Activated B cell treated with CpG ODN at 0.5 μM for 24 hours (primary cell): ENCODE results near the gene LAMC1. TPM values are rescaled to one million over a fixed set of nuclear protein-coding genes. Genes with fewer than 3 reads are reported as not detected.

Experiments
- ATAC-seq: fragments of 200-7000 bp; cut with Tn5 transposase; one replicate; pipeline ENCODE4 v1.10.0; 2021; ENCODE audit warnings: low read depth, mild to moderate bottlenecking, moderate library complexity
- CTCF ChIA-PET: fragments of 350-600 bp; sonication (Branson Sonifier 250); formaldehyde crosslinking; loops from one replicate; lab custom pipeline; 2021; ENCODE audit warnings: antibody characterized with exemption; lab: Charles Lee
- POLR2A ChIA-PET: fragments of 350-600 bp; sonication (Branson Sonifier 250); formaldehyde crosslinking; loops from one replicate; lab custom pipeline; 2021; ENCODE audit warnings: antibody characterized with exemption; lab: Charles Lee
- DNase-seq: peaks from one replicate; pipeline ENCODE4 v3.0.0; 2022
- H3K27ac Mint-ChIP-seq: one replicate; pipeline ENCODE4 v1.8.0; 2020; ENCODE audit warnings: mixed read lengths
- H3K27me3 Mint-ChIP-seq: one replicate; pipeline ENCODE4 v1.8.0; 2021; ENCODE audit warnings: mixed read lengths
- H3K36me3 Mint-ChIP-seq: one replicate; pipeline ENCODE4 v1.8.0; 2021; ENCODE audit warnings: low read depth, mixed read lengths
- H3K4me1 Mint-ChIP-seq: one replicate; pipeline ENCODE4 v1.8.0; 2021; ENCODE audit warnings: mixed read lengths
- H3K4me3 Mint-ChIP-seq: one replicate; pipeline ENCODE4 v1.8.0; 2020; ENCODE audit warnings: mild to moderate bottlenecking, mixed read lengths
- H3K9me3 Mint-ChIP-seq: one replicate; pipeline ENCODE4 v1.8.0; 2020; ENCODE audit warnings: mixed read lengths
- intact Hi-C: fragments of 100-400 bp; cut with micrococcal nuclease; formaldehyde crosslinking; loops from one replicate; pipeline ENCODE4 v1.15.1; 2024
- total RNA-seq: library from RNA; stranded (reverse); gene quantifications from 2 replicates; pipeline ENCODE4 v1.2.3, GENCODE V29; 2022
- TF ChIP-seq, protein P1 (sequence below): fragments of 200-600 bp; IDR thresholded peaks from one replicate; pipeline ENCODE4 v1.8.0; 2022; ENCODE audit warnings: antibody characterized with exemption, mild to moderate bottlenecking

The LAMC1 gene
- total RNA-seq, 1 donor from 2014 or later, result 31.8 TPM

DNA sequence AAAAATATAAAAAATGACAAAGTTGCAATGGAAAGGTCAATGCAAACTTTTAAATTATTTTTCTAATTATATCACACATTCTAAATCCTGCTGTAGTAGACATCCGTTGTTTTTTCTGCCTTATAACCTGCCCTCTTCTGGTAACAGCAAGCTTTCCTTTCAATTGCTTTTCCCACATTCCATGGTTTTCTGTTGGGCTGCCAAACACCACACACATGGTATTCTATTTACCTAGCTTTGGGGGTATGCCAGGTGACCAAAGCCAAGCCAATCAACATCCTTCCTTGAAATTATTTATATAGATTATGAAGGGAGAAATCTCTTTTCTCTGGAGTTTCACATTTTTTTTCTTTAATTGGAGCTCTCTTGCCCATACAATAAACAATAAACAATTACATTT lies 3.4 kb upstream of the LAMC1 start:
- Mint-ChIP-seq H3K4me3 (no peak overlapping the region), H3K4me1 (peaks cover 19% of the 10 kb centered on the region), H3K36me3 (peaks cover 2% of the 10 kb centered on the region), H3K9me3 (no peaks in the 10 kb centered on the region), H3K27me3 (peaks cover 4% of the 10 kb centered on the region), H3K27ac (no peak overlapping the region)
- ChIA-PET POLR2A (interaction anchor here (0.6 kb wide), 1 partner anchor 19 kb away, joined by 3 read pairs; no protein-coding TSS in a partner anchor), CTCF (no interaction called here)
- intact Hi-C loops, result no loop called here
- DNase-seq (no peak), ATAC-seq (no peak)
- TF ChIP-seq, protein P1, sequence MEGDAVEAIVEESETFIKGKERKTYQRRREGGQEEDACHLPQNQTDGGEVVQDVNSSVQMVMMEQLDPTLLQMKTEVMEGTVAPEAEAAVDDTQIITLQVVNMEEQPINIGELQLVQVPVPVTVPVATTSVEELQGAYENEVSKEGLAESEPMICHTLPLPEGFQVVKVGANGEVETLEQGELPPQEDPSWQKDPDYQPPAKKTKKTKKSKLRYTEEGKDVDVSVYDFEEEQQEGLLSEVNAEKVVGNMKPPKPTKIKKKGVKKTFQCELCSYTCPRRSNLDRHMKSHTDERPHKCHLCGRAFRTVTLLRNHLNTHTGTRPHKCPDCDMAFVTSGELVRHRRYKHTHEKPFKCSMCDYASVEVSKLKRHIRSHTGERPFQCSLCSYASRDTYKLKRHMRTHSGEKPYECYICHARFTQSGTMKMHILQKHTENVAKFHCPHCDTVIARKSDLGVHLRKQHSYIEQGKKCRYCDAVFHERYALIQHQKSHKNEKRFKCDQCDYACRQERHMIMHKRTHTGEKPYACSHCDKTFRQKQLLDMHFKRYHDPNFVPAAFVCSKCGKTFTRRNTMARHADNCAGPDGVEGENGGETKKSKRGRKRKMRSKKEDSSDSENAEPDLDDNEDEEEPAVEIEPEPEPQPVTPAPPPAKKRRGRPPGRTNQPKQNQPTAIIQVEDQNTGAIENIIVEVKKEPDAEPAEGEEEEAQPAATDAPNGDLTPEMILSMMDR, result no peak

DNA sequence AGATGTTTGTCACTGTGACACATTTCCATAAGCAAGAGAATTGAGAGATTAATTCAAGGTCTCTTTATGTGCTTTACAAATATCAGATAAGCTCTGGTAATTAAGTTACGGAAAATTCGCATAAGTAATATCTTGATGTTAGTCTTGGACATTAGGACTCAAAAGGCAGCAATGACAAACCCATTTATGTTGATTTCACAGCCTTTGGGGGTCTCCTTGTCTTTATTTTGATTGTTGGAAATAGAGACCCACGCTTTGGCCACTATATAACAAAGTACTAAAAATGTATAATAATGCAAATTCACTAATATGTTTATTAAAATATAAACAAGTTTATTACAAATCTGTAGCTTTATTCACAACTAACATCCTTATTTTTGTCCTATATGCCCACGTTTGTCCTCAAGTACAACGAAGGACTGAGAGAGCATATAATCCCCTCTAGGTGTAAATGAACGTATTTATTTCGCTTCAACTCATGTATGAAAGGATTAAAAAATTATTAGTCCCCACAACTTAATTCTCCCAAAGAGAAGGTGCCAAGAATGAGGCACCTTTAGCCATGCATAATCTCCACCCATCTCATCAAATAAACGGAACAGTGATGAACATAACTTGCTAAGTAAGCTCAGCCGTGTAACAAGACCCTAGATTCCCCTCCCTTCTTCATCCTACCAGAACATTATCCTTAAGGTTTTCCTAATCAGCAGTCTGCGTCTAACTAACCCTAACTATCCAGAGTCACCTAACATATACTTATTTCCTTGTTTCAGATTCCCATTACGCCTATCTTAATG lies 1.6 kb upstream of the LAMC1 start:
- Mint-ChIP-seq H3K27me3 (no peaks in the 10 kb centered on the region), H3K4me1 (peaks cover 37% of the 10 kb centered on the region), H3K9me3 (no peaks in the 10 kb centered on the region), H3K36me3 (peaks cover 3% of the 10 kb centered on the region), H3K27ac (peak overlapping the region; percentile 87), H3K4me3 (peak overlapping the region; percentile 83)
- ChIA-PET CTCF (interaction anchor here (1.1 kb wide), 1 partner anchor 59 kb away, joined by 4 read pairs; no protein-coding TSS in a partner anchor), POLR2A (interaction anchor here (0.8 to 1.3 kb wide), 4 partner anchors 37 to 93 kb away, joined by 3 to 5 read pairs (median 4); no protein-coding TSS in a partner anchor)
- intact Hi-C loops, result loop anchor here (1.0 to 2.0 kb wide), 7 partner anchors 37 to 1029 kb away; partner anchors contain the start of genes ARPC5, DHX9, NPL and TSEN15
- TF ChIP-seq, protein P1, result no peak
- ATAC-seq (no peak), DNase-seq (no peak)

DNA sequence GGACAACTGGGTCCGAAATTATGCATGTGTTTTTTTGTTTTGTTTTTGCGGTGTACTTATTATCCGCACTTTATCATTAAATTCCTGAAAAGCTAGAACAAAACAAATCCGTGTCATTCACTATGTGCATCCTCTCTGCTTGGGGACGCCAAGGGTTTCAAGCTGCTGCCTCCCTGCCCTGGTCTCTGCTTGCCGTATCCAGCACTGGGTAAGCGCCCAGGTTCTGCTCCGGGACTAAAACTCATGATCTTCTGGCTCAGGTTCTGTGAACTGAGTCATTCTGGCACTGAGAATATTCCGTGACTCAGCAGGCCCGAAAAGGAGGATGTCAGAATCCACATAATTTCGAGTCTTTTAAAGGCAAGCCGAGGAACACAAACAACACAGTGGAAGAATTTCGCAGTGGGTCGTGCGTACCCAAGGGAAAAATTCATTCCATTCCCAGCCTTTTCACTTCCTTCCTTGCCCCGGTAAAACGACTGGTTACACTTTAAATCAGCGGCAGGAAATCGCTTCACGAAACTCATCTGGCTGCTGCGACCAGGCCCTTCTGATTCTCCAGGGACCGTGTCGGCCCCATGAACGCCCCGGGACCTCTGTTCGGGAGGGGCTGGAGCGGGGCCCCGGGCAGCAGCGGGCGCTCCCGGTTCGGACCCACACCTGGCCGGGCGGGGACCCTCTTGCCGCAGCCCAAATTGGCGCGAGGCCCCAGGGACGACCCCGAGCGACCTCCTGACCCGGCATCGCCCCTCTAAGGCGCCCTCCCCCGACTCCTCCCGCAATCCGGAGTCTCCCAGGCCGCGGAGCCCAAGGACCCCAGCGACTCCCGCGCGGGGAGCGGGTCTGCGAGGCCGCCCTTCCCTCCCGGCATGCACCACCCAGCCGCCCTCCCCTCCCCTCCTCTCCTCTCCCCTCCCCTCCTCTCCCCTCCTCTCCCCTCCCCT lies 746 bp upstream of the LAMC1 start:
- Mint-ChIP-seq H3K4me3 (peak overlapping the region; percentile 83), H3K27me3 (no peaks in the 10 kb centered on the region), H3K9me3 (no peaks in the 10 kb centered on the region), H3K4me1 (peaks cover 40% of the 10 kb centered on the region), H3K36me3 (peaks cover 3% of the 10 kb centered on the region), H3K27ac (peak overlapping the region; percentile 87)
- TF ChIP-seq, protein P1, result no peak
- peak; percentile 68 for DNase-seq
- intact Hi-C loops, result loop anchor here (1.0 to 2.0 kb wide), 8 partner anchors 38 to 1028 kb away; partner anchors contain the start of genes ARPC5, DHX9, NCF2 and NPL
- CTCF ChIA-PET, result interaction anchor here (1.1 kb wide), 1 partner anchor 60 kb away, joined by 4 read pairs; no protein-coding TSS in a partner anchor
- POLR2A ChIA-PET, result interaction anchor here (1.0 to 1.3 kb wide), 3 partner anchors 38 to 94 kb away, joined by 3 to 5 read pairs (median 4); no protein-coding TSS in a partner anchor
- peak; percentile 62 for ATAC-seq

DNA sequence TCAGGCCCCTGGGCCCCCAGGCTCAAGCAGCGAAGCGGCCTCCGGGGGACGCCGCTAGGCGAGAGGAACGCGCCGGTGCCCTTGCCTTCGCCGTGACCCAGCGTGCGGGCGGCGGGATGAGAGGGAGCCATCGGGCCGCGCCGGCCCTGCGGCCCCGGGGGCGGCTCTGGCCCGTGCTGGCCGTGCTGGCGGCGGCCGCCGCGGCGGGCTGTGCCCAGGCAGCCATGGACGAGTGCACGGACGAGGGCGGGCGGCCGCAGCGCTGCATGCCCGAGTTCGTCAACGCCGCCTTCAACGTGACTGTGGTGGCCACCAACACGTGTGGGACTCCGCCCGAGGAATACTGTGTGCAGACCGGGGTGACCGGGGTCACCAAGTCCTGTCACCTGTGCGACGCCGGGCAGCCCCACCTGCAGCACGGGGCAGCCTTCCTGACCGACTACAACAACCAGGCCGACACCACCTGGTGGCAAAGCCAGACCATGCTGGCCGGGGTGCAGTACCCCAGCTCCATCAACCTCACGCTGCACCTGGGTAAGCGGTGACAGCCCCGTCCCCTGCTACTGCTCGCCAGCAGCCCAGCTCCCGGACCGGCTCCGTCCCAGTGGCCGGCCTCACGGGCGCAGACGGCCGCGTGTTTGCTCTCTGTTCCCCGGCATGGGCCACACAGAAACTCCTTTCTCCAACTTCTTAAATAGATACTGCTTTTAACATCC lies 539 bp downstream of the LAMC1 start:
- intact Hi-C loops, result loop anchor here (1.0 to 2.0 kb wide), 7 partner anchors 25 to 1027 kb away; partner anchors contain the start of genes ARPC5, DHX9, NCF2 and TSEN15
- H3K27me3 Mint-ChIP-seq, result no peaks in the 10 kb centered on the region

More for the DNA sequence above, 539 bp downstream of the LAMC1 start:
- H3K9me3 Mint-ChIP-seq, result no peaks in the 10 kb centered on the region
- peak overlapping the region; percentile 86 for H3K27ac Mint-ChIP-seq
- CTCF ChIA-PET, result interaction anchor here (0.8 to 2.0 kb wide), 3 partner anchors 9 to 62 kb away, joined by 3 to 29 read pairs (median 4); no protein-coding TSS in a partner anchor
- peaks cover 5% of the 10 kb centered on the region for H3K36me3 Mint-ChIP-seq
- DNase-seq, result peak; percentile 67
- TF ChIP-seq, protein P1, result no peak
- H3K4me1 Mint-ChIP-seq, result peaks cover 48% of the 10 kb centered on the region
- POLR2A ChIA-PET, result interaction anchor here (0.9 to 1.6 kb wide), 5 partner anchors 17 to 204 kb away, joined by 3 to 19 read pairs (median 3); no protein-coding TSS in a partner anchor
- H3K4me3 Mint-ChIP-seq, result peak overlapping the region; percentile 94
- peak; percentile 65 for ATAC-seq
